ENCODE measurements around the gene KLHDC1. TPM values are rescaled to one million over a fixed set of nuclear protein-coding genes. Genes with fewer than 3 reads are reported as not detected.
"Not testable (repeated sequence)": the region's sequence is repeated elsewhere in the genome, so short reads cannot be mapped to it uniquely, and the experiment has no call there.

The KLHDC1 gene
- total and polyA plus RNA-seq, 4 donors = 0.65 to 10.0 (median 4.8) TPM

DNA sequence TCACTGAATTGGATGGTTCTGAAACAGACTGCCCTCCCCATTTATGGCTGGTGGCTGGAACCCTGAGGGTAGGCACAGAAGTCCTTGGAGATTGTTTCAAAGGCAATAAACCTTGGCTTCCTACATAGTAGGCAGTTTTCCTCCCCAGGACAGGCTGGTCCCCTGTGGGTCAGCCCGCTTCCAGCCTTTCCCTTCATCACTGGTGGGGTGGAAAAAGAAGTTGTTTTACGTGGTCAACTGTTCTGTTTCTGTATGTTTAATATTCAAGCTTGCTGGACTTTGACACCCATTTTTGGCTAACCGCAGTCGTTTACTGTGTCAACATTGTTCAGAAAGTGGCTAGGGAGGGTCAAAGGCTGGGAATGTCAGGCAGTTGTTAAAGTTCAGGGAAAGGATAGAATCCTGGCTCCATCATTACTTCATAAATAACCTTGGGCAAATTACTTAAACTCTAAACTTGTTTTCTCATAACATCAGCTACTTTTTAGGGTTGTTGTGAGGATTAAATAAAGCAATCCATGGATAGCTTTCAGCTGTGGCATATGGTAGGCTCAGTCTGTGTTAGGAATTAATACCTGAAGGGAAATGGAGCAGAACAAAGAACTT, 77.4 kb downstream of the KLHDC1 start:
- DNase-seq (peak in 2 of 3 donors; percentile 24 to 38), ATAC-seq (ENCODE audit: insufficient read depth, low FRiP score) (no peak)
- Histone ChIP-seq H3K27me3 (ENCODE audit: control insufficient read depth in 3 of 3, insufficient read depth in 3 of 3, low read length in 2 of 3) (no peaks in the 10 kb centered on the region), H3K4me3 (no peak overlapping the region), H3K4me1 (ENCODE audit: control insufficient read depth in 5 of 5, insufficient read depth in 5 of 5, low read length in 5 of 5) (peaks cover 7 to 29% (median 16%) of the 10 kb centered on the region in 5 donors), H3K36me3 (ENCODE audit: control insufficient read depth in 4 of 4, insufficient read depth in 4 of 4, low read length in 4 of 4) (peaks cover 3 to 22% (median 9%) of the 10 kb centered on the region in 4 donors), H3K9ac (ENCODE audit: insufficient read depth in 1 of 2, low read length in 2 of 2) (peak overlapping the region in 1 of 2 donors; percentile 57), H3K9me3 (ENCODE audit: control insufficient read depth in 4 of 4, insufficient read depth in 3 of 4, low read length in 3 of 4) (no peaks in the 10 kb centered on the region), H3K27ac (ENCODE audit: low read depth in 1 of 2, low read length in 1 of 2) (peak overlapping the region in 1 of 2 donors; percentile 59)
- WGBS, 2 donors = 60 to 81% methylated on average over 4 of the region's 4 CpGs
- TF ChIP-seq, protein P1, sequence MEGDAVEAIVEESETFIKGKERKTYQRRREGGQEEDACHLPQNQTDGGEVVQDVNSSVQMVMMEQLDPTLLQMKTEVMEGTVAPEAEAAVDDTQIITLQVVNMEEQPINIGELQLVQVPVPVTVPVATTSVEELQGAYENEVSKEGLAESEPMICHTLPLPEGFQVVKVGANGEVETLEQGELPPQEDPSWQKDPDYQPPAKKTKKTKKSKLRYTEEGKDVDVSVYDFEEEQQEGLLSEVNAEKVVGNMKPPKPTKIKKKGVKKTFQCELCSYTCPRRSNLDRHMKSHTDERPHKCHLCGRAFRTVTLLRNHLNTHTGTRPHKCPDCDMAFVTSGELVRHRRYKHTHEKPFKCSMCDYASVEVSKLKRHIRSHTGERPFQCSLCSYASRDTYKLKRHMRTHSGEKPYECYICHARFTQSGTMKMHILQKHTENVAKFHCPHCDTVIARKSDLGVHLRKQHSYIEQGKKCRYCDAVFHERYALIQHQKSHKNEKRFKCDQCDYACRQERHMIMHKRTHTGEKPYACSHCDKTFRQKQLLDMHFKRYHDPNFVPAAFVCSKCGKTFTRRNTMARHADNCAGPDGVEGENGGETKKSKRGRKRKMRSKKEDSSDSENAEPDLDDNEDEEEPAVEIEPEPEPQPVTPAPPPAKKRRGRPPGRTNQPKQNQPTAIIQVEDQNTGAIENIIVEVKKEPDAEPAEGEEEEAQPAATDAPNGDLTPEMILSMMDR (IDR thresholded peaks at IDR 0.05; ENCODE audit: control extremely low read depth, extremely low read depth) = no peak

DNA sequence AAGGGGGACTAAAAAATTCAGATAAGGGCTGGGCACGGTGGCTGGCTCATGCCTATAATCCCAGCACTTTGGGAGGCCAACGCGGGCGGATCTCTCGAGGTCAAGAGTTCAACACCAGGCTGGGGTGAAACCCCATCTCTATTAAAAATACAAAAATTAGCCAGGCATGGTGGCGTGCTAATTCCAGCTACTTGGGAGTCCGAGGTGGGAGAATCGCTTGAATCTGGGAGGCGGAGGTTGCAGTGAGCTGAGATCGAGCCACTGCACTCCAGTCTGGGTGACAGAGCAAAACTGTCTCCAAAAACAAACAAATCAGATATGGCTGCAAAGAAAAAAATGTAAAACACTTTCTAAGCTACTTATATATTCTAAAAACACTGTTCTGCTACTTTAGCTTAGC, 78.8 kb downstream of the KLHDC1 start:
- not testable (repeated sequence) for H3K4me3 ChIP-seq; H3K9ac ChIP-seq (ENCODE audit: insufficient read depth in 1 of 2, low read length in 2 of 2); H3K27ac ChIP-seq (ENCODE audit: low read depth in 1 of 2, low read length in 1 of 2); H3K27me3 ChIP-seq (ENCODE audit: control insufficient read depth in 3 of 3, insufficient read depth in 3 of 3, low read length in 2 of 3); ATAC-seq (ENCODE audit: insufficient read depth, low FRiP score); H3K9me3 ChIP-seq (ENCODE audit: control insufficient read depth in 4 of 4, insufficient read depth in 3 of 4, low read length in 3 of 4); DNase-seq
- WGBS, 2 donors = 93 to 94% methylated on average over 10 of the region's 10 CpGs
- peaks cover 7 to 28% (median 16%) of the 10 kb centered on the region in 5 donors for H3K4me1 ChIP-seq (ENCODE audit: control insufficient read depth in 5 of 5, insufficient read depth in 5 of 5, low read length in 5 of 5)
- peaks cover 3 to 28% (median 15%) of the 10 kb centered on the region in 4 donors for H3K36me3 ChIP-seq (ENCODE audit: control insufficient read depth in 4 of 4, insufficient read depth in 4 of 4, low read length in 4 of 4)

DNA sequence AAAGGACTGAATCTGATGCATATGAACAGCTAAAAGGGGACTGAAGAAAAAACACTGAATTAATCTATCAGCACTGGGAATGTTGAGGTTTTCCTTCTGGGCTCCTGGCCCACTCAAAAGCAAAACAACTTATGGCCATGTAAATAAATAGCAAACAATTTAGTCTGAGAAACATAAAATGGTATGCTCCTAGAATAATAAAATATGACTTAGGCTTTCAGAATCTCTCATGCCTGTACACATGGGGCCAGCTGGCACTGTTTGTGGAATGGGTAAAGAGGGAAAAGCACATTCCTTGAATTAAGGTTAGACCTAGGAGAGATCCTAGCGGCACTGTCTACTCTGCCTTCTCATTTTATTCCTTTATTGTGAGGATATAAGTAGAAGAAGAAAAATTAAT, 81.2 kb downstream of the KLHDC1 start:
- WGBS, 2 donors = 98 to 100% methylated on average over 1 of the region's 1 CpG
- ATAC-seq (ENCODE audit: insufficient read depth, low FRiP score) (no peak), DNase-seq (no peak)
- H3K27ac ChIP-seq (ENCODE audit: low read depth in 1 of 2, low read length in 1 of 2) = no peak overlapping the region
- peaks cover 3 to 39% (median 14%) of the 10 kb centered on the region in 4 donors for H3K36me3 ChIP-seq (ENCODE audit: control insufficient read depth in 4 of 4, insufficient read depth in 4 of 4, low read length in 4 of 4)
- peaks cover 3 to 20% (median 13%) of the 10 kb centered on the region in 5 donors for H3K4me1 ChIP-seq (ENCODE audit: control insufficient read depth in 5 of 5, insufficient read depth in 5 of 5, low read length in 5 of 5)
- no peaks in the 10 kb centered on the region for H3K9me3 ChIP-seq (ENCODE audit: control insufficient read depth in 4 of 4, insufficient read depth in 3 of 4, low read length in 3 of 4)
- no peaks in the 10 kb centered on the region for H3K27me3 ChIP-seq (ENCODE audit: control insufficient read depth in 3 of 3, insufficient read depth in 3 of 3, low read length in 2 of 3)
- H3K9ac ChIP-seq (ENCODE audit: insufficient read depth in 1 of 2, low read length in 2 of 2) = no peak overlapping the region
- TF ChIP-seq, protein P1 (IDR thresholded peaks at IDR 0.05; ENCODE audit: control extremely low read depth, extremely low read depth) = no peak
- H3K4me3 ChIP-seq = no peak overlapping the region

DNA sequence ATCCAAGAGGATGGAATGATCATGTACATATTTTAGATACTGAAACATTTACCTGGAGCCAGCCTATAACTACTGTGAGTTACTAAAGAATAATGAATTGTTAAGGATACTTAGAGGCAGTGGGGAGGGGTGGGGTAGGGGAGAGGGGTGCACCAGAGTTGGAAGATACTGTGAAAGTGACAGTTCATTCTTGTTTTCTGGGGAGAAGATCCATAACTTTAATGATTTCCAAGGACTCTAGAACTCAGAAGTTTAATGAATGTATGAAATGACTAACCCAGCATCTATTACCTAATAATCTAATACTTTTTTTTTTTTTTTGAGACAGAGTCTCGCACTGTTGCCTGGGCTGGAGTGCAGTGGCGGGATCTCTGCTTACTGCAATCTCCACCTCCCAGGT, 85.5 kb downstream of the KLHDC1 start:
- peaks cover 12 to 65% (median 35%) of the 10 kb centered on the region in 4 donors for H3K36me3 ChIP-seq (ENCODE audit: control insufficient read depth in 4 of 4, insufficient read depth in 4 of 4, low read length in 4 of 4)

DNA sequence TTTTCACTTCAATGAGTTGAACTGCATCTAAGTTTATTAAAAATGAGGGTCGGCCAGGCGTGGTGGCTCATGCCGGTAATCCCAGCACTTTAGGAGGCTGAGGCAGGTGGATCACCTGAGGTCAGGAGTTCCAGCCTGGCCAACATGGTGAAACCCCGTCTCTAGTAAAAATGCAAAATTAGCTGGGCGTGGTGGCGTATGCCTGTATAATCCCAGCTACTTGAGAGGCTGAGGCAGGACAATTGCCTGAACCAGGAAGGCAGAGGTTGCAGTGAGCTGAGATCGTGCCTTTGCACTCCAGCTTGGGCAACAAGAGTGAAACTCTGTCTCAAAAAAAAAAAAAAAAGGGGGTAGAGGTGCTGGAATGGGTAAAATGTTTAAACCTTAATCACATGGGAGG, 88.1 kb downstream of the KLHDC1 start:
- WGBS, 2 donors = 96 to 99% methylated on average over 7 of the region's 7 CpGs
- H3K36me3 ChIP-seq (ENCODE audit: control insufficient read depth in 4 of 4, insufficient read depth in 4 of 4, low read length in 4 of 4) = peaks cover 13 to 63% (median 31%) of the 10 kb centered on the region in 4 donors
- not testable (repeated sequence) for ATAC-seq (ENCODE audit: insufficient read depth, low FRiP score)

More for the DNA sequence above, 85.5 kb downstream of the KLHDC1 start:
- WGBS, 2 donors = 100% methylated on average over 2 of the region's 2 CpGs
- no peaks in the 10 kb centered on the region for H3K4me1 ChIP-seq (ENCODE audit: control insufficient read depth in 5 of 5, insufficient read depth in 5 of 5, low read length in 5 of 5)
- no peak overlapping the region for H3K9ac ChIP-seq (ENCODE audit: insufficient read depth in 1 of 2, low read length in 2 of 2)
- H3K9me3 ChIP-seq (ENCODE audit: control insufficient read depth in 4 of 4, insufficient read depth in 3 of 4, low read length in 3 of 4) = no peaks in the 10 kb centered on the region
- ATAC-seq (ENCODE audit: insufficient read depth, low FRiP score) (no peak), DNase-seq (no peak)
- H3K27me3 ChIP-seq (ENCODE audit: control insufficient read depth in 3 of 3, insufficient read depth in 3 of 3, low read length in 2 of 3) = no peaks in the 10 kb centered on the region
- TF ChIP-seq, protein P1 (IDR thresholded peaks at IDR 0.05; ENCODE audit: control extremely low read depth, extremely low read depth) = no peak
- no peak overlapping the region for H3K27ac ChIP-seq (ENCODE audit: low read depth in 1 of 2, low read length in 1 of 2)
- H3K4me3 ChIP-seq = no peak overlapping the region

More for the DNA sequence above, 88.1 kb downstream of the KLHDC1 start:
- DNase-seq; H3K27me3 ChIP-seq (ENCODE audit: control insufficient read depth in 3 of 3, insufficient read depth in 3 of 3, low read length in 2 of 3); H3K9me3 ChIP-seq (ENCODE audit: control insufficient read depth in 4 of 4, insufficient read depth in 3 of 4, low read length in 3 of 4); H3K4me3 ChIP-seq; H3K27ac ChIP-seq (ENCODE audit: low read depth in 1 of 2, low read length in 1 of 2); H3K9ac ChIP-seq (ENCODE audit: insufficient read depth in 1 of 2, low read length in 2 of 2); H3K4me1 ChIP-seq (ENCODE audit: control insufficient read depth in 5 of 5, insufficient read depth in 5 of 5, low read length in 5 of 5): not testable (repeated sequence)
